ENCODE measurements around the gene NDUFA7. TPM values are rescaled to one million over a fixed set of nuclear protein-coding genes. Genes with fewer than 3 reads are reported as not detected.
A peak's percentile ranks its signal among the peaks of the same experiment; 100 is the strongest.
"Not testable (repeated sequence)": the region's sequence is repeated elsewhere in the genome, so short reads cannot be mapped to it uniquely, and the experiment has no call there.

The NDUFA7 gene
- total and polyA plus RNA-seq, 5 donors, result 64.4 to 268 (median 80.4) TPM

DNA sequence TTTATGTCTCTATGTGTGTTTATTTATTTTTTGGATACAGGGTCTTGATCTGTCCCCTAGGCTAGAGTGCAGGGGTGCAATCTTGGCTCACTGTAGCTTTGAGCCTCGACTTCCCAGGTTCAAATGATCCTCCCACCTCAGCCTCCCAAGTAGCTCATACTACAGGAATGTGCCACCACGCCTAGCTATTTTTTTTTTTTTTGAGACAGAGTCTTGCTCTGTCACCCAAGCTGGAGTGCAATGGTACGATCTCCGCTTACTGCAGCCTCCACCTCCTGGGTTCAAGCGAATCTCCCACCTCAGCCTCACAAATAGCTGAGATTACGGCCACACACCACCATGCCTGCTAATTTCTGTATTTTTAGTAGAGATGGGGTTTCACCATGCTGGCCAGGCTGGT is 37.8 kb upstream of the NDUFA7 start:
- H3K9me3 ChIP-seq (ENCODE audit: control insufficient read depth, low read length), result no peaks in the 10 kb centered on the region
- peaks cover 12% of the 10 kb centered on the region for H3K4me1 ChIP-seq (ENCODE audit: control insufficient read depth, insufficient read depth, low read length)
- no peak for ATAC-seq
- H3K4me3 ChIP-seq (ENCODE audit: low read length), result no peak overlapping the region
- no peaks in the 10 kb centered on the region for H3K27me3 ChIP-seq (ENCODE audit: control insufficient read depth, insufficient read depth)
- H3K27ac ChIP-seq (ENCODE audit: low read length), result no peak overlapping the region
- 88% methylated on average over 6 of the region's 6 CpGs for WGBS
- intact Hi-C loops (cut with DNase I), result loop anchor here in 1 of 4 donors (5.0 kb wide), 1 partner anchor 33 kb away; the partner anchor contains the start of gene RAB11B
- DNase-seq, result no peak

DNA sequence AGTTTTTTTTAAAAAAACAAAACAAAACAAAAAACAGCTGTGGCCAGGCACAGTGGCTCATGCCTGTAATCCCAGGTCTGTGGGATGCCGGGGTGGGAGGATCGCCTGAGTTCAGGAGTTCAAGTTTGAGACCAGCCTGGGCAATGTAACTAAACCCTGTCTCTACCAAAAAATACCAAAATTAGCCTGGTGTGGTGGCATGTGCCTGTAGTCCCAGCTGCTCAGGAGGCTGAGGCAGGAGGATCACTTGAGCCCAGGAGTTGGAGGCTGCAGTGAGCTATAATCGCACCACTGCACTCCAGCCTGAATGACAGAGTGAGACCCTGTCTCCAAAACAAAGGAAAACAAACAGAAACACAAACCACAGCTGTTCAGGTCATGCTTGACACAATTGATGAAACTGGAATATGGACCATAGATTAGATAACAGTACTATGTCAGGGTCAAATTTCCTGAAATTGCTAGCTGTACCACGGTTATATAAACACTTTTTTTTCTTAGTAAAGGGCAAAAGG is 35.9 kb upstream of the NDUFA7 start:
- intact Hi-C loops (cut with DNase I), result loop anchor here in 1 of 4 donors (5.0 kb wide), 1 partner anchor 35 kb away; the partner anchor contains the start of gene RAB11B
- Histone ChIP-seq H3K27me3 (ENCODE audit: control insufficient read depth, insufficient read depth) (no peaks in the 10 kb centered on the region), H3K9me3 (ENCODE audit: control insufficient read depth, low read length) (no peaks in the 10 kb centered on the region), H3K27ac (ENCODE audit: low read length) (no peak overlapping the region), H3K4me3 (ENCODE audit: low read length) (no peak overlapping the region), H3K4me1 (ENCODE audit: control insufficient read depth, insufficient read depth, low read length) (peaks cover 7% of the 10 kb centered on the region)
- WGBS, result 75% methylated on average over 4 of the region's 4 CpGs
- no peak for ATAC-seq
- no peak for DNase-seq

DNA sequence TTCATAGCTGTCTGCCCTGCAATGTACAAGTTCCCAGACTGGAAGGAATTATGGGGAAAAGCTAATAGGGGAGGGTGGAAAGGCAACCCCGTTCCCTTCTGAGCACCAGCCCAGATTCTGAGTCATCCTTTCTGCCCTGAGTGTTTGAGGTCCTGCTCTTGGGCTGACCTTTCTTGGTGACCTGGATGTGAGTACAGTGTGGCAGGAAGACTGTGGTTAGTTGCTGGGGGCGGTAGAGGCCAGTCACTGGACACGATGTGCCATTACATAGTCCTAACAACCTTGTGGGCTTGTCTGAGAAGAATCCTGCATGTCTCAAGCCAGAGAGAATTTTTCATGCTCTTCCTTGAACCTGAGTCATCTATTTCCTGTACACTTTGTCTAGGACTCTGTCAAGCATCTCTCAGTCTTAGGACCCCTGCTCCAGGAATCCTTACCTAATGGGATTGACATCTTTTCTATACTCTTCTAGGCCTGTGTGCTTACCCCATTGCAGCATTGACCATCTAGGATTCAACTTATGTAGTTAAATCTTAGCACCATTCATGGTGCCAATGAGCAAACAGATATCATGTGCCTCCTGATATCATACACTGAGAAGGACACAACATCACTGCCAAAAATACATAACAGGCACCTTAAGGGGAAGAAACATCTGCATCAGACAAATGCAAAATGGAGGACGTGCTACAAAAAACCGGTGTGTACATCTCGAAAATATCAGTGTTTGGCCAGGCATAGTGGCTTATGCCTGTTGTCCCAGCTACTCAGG is 34.6 kb upstream of the NDUFA7 start:
- H3K4me1 ChIP-seq (ENCODE audit: control insufficient read depth, insufficient read depth, low read length), result peaks cover 7% of the 10 kb centered on the region
- H3K9me3 ChIP-seq (ENCODE audit: control insufficient read depth, low read length), result no peaks in the 10 kb centered on the region
- ATAC-seq, result peak; percentile 48 to 89
- H3K27ac ChIP-seq (ENCODE audit: low read length), result no peak overlapping the region
- intact Hi-C loops (cut with DNase I), result loop anchor here in 2 of 4 donors (2.0 to 5.0 kb wide), 2 partner anchors 36 to 43 kb away; partner anchors contain the start of gene RAB11B (in 1 of the 2)
- DNase-seq, result peak in 1 of 3 donors; percentile 64
- H3K27me3 ChIP-seq (ENCODE audit: control insufficient read depth, insufficient read depth), result no peaks in the 10 kb centered on the region
- 69% methylated on average over 6 of the region's 6 CpGs for WGBS
- H3K4me3 ChIP-seq (ENCODE audit: low read length), result no peak overlapping the region

DNA sequence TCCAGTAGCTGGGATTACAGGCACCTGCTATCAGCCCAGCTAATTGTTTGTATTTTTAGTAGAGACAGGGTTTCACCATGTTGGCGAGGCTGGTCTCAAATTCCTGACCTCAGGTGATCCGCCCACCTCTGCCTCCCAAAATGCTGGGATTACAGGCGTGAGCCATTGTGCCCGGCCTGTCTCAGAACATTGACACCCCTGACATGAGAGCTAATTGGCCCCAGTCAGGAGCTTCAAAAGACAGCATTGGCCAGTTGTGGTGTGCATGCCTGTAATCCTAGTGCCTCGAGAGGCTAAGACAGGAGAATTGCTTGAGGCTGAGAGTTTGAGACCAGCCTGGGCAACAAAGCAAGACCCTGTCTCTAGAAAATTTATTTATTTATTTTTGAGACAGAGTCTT is 31.7 kb upstream of the NDUFA7 start:
- H3K4me3 ChIP-seq (ENCODE audit: low read length); H3K9me3 ChIP-seq (ENCODE audit: control insufficient read depth, low read length); H3K27ac ChIP-seq (ENCODE audit: low read length); ATAC-seq; H3K27me3 ChIP-seq (ENCODE audit: control insufficient read depth, insufficient read depth); H3K4me1 ChIP-seq (ENCODE audit: control insufficient read depth, insufficient read depth, low read length); DNase-seq: not testable (repeated sequence)
- intact Hi-C loops (cut with DNase I), result loop anchor here in 3 of 4 donors (5.0 kb wide), 3 partner anchors 44 to 224 kb away; partner anchors contain the start of gene MYO1F (in 1 of the 3)
- 66% methylated on average over 5 of the region's 5 CpGs for WGBS

DNA sequence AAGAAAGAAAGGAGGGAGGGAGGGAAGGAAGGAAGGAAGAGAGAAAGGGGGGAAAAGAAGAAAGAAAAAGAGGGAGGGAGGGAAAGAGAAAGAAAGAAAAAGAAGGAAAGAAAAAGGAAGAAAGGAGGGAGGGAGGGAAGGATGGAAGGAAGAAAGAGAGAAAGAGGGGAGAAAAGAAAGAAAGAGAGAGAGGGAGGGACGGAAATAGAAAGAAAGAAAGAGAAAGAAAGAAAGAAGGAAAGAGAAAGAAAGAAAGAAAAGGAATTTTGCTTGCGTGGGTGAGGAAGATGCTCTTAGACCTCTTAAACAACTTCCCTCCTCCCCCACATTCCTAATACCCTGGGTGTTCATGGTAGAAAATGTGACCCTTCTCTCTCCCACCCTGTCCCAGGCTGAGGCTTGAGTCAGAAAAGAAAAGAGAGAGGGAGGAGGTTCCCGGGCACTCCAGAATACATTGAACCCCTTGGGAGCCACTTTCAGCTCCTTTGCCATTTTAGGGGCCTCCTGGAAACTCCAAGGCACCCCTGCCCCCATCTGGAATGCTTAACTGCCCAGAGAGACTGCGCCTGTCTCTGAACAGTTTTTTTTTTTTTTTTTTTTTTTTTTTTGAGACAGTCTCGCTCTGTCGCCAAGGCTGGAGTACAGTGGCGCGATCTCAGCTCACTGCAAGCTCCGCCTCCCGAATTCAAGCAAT is 31.1 kb upstream of the NDUFA7 start:
- Histone ChIP-seq H3K27me3 (ENCODE audit: control insufficient read depth, insufficient read depth) (no peaks in the 10 kb centered on the region), H3K9me3 (ENCODE audit: control insufficient read depth, low read length) (no peaks in the 10 kb centered on the region), H3K4me1 (ENCODE audit: control insufficient read depth, insufficient read depth, low read length) (peaks cover 9% of the 10 kb centered on the region), H3K27ac (ENCODE audit: low read length) (no peak overlapping the region), H3K4me3 (ENCODE audit: low read length) (no peak overlapping the region)
- WGBS, result 34% methylated on average over 10 of the region's 10 CpGs
- peak in 2 of 3 donors; percentile 43 to 48 for DNase-seq
- peak; percentile 7 to 28 for ATAC-seq
- intact Hi-C loops (cut with DNase I), result loop anchor here in 3 of 4 donors (5.0 kb wide), 3 partner anchors 45 to 225 kb away; partner anchors contain the start of gene MYO1F (in 1 of the 3)

- not testable (repeated sequence) for H3K27ac ChIP-seq (ENCODE audit: low read length); DNase-seq; ATAC-seq; H3K9me3 ChIP-seq (ENCODE audit: control insufficient read depth, low read length); H3K4me1 ChIP-seq (ENCODE audit: control insufficient read depth, insufficient read depth, low read length); H3K4me3 ChIP-seq (ENCODE audit: low read length); H3K27me3 ChIP-seq (ENCODE audit: control insufficient read depth, insufficient read depth)
- WGBS, result 57% methylated on average over 8 of the region's 8 CpGs
- intact Hi-C loops (cut with DNase I), result loop anchor here in 3 of 4 donors (5.0 kb wide), 3 partner anchors 48 to 228 kb away; partner anchors contain the start of gene MYO1F (in 1 of the 3)
Measured at GRCh38 chr19:8349629-8350372, 28.6 kb upstream of the NDUFA7 start.

GRCh38 chr19:8343483-8343844 is 22.3 kb upstream of the NDUFA7 start:
- Histone ChIP-seq H3K27me3 (ENCODE audit: control insufficient read depth, insufficient read depth) (no peaks in the 10 kb centered on the region), H3K4me3 (ENCODE audit: low read length) (no peak overlapping the region), H3K4me1 (ENCODE audit: control insufficient read depth, insufficient read depth, low read length) (peaks cover 2% of the 10 kb centered on the region), H3K9me3 (ENCODE audit: control insufficient read depth, low read length) (no peaks in the 10 kb centered on the region), H3K27ac (ENCODE audit: low read length) (no peak overlapping the region)
- ATAC-seq, result no peak
- DNase-seq, result no peak
- 41% methylated on average over 11 of the region's 11 CpGs for WGBS
- intact Hi-C loops (cut with DNase I), result no loop called here

DNA sequence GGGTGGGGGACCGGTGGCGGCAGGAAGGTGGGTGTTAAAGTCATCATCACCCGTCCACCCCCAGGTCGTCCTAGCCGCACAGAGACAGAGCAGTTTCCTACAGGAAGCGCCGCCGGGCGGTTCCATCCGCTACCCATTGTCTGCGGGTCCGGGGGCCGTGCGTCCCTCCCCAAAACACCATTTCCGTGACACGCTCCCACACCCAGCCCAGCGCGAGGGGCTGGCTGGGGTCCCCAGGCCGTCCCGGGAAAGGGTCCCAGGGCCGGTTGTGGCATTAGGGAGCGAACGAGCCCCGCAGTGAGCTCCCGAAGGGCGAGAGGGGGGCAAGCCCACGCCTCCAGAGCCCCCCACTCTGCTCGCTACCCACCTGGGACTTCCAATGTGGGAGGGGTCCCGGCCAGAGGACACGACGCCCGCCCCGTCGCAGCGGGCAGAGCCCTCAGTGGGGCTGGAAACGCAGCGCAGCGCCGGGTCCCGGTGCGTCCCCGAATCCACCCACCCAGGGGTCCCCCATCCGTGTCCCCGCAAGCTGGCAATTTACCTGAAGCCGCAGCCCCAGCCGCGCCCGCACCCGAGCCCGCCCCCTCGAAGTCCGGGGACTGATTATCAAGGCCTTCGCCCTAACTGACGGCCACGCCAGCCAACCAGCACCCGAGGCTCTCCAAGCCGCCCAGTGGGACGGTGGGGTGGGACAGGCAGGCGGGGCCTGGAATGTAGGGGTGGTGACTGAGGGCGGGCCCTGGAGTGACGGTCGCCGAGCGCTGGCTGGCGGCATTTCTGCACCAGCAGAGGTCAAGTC is 21.7 kb upstream of the NDUFA7 start, which contains the start of gene KANK3:
KANK3 (minus strand) TSS at position 579 of the 799 bp plus-strand sequence. CDS start 5,434 bp downstream, outside the sequence.
- intact Hi-C loops (cut with DNase I), result no loop called here
- ATAC-seq (peak; percentile 97 to 98), DNase-seq (peak; percentile 99)
- Histone ChIP-seq H3K4me3 (ENCODE audit: low read length) (peak within 1 kb of the TSS; percentile 73), H3K27ac (ENCODE audit: low read length) (peak within 1 kb of the TSS; percentile 91), H3K4me1 (ENCODE audit: control insufficient read depth, insufficient read depth, low read length) (no peaks in the 10 kb centered on the region), H3K27me3 (ENCODE audit: control insufficient read depth, insufficient read depth) (no peaks in the 10 kb centered on the region), H3K9me3 (ENCODE audit: control insufficient read depth, low read length) (no peaks in the 10 kb centered on the region)
- WGBS, result 5% methylated on average over 65 of the region's 65 CpGs

DNA sequence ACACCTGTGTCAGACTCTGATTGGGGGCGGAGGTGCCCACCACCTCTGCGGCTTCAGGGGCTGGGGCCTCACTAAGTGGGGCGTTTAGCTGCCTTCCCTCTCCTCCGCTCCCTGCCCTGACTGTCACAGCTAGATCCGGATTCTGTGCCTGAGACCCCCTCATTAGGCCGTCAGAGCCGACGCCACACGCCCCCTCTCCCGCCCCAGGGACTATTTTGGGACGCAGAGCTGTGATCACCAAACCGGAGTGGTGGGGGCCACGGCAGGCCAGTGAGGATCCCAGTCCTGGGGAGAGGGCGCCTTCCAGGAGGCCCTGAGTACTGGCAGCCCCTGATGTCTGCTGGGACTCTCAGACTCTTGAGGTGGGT is 21.1 kb upstream of the NDUFA7 start:
- intact Hi-C loops (cut with DNase I), result no loop called here
- H3K4me3 ChIP-seq (ENCODE audit: low read length), result peak overlapping the region; percentile 73
- H3K27ac ChIP-seq (ENCODE audit: low read length), result peak overlapping the region; percentile 76
- DNase-seq (no peak), ATAC-seq (peak in 1 of 2 donors; percentile 1)
- H3K27me3 ChIP-seq (ENCODE audit: control insufficient read depth, insufficient read depth), result no peaks in the 10 kb centered on the region
- H3K9me3 ChIP-seq (ENCODE audit: control insufficient read depth, low read length), result no peaks in the 10 kb centered on the region
- H3K4me1 ChIP-seq (ENCODE audit: control insufficient read depth, insufficient read depth, low read length), result no peaks in the 10 kb centered on the region
- WGBS, result 39% methylated on average over 14 of the region's 14 CpGs

- H3K9me3 ChIP-seq (ENCODE audit: control insufficient read depth, low read length); DNase-seq; H3K27me3 ChIP-seq (ENCODE audit: control insufficient read depth, insufficient read depth); ATAC-seq; intact Hi-C loops (cut with DNase I); H3K4me1 ChIP-seq (ENCODE audit: control insufficient read depth, insufficient read depth, low read length): not testable (repeated sequence)
- H3K27ac ChIP-seq (ENCODE audit: low read length), result peak overlapping the region; percentile 76
- WGBS, result 92% methylated on average over 4 of the region's 4 CpGs
- H3K4me3 ChIP-seq (ENCODE audit: low read length), result peak overlapping the region; percentile 20
Measured at GRCh38 chr19:8341504-8341903, 20.3 kb upstream of the NDUFA7 start.

All from right cardiac atrium (tissue), 5 donors.